OCI-M2 (cell line): ENCODE data around the gene FNDC3B.

Source experiments
- DNase-seq: peaks from one replicate; lab custom pipeline; 2025; ENCODE audit not compliant: unreplicated experiment; lab: John Stamatoyannopoulos, UW

The FNDC3B gene

GRCh38 chr3:172280406-172281051 is 241.2 kb downstream of the FNDC3B start:
- DNase-seq: no peak

GRCh38 chr3:172281884-172282283 is 242.5 kb downstream of the FNDC3B start:
- no peak for DNase-seq

- DNase-seq: no peak
Observed at GRCh38 chr3:172282850-172283249, 243.5 kb downstream of the FNDC3B start.

GRCh38 chr3:172283841-172284357 is 244.5 kb downstream of the FNDC3B start:
- DNase-seq: no peak

- DNase-seq: no peak
Observed at GRCh38 chr3:172285844-172286243, 246.5 kb downstream of the FNDC3B start.

GRCh38 chr3:172286548-172287148 is 247.3 kb downstream of the FNDC3B start:
- no peak for DNase-seq

- no peak for DNase-seq
Observed at GRCh38 chr3:172287937-172288477, 248.6 kb downstream of the FNDC3B start.

- no peak for DNase-seq
Observed at GRCh38 chr3:172288651-172289050, 249.3 kb downstream of the FNDC3B start.

GRCh38 chr3:172289583-172289982 is 250.2 kb downstream of the FNDC3B start:
- DNase-seq: no peak

- no peak for DNase-seq
Observed at GRCh38 chr3:172290457-172290856, 251.1 kb downstream of the FNDC3B start.

- DNase-seq: no peak
Observed at GRCh38 chr3:172291650-172292049, 252.3 kb downstream of the FNDC3B start.

GRCh38 chr3:172292422-172292821 is 253.0 kb downstream of the FNDC3B start:
- DNase-seq: no peak

- DNase-seq: no peak
Observed at GRCh38 chr3:172293093-172293492, 253.7 kb downstream of the FNDC3B start.

- no peak for DNase-seq
Observed at GRCh38 chr3:172294223-172294806, 254.9 kb downstream of the FNDC3B start.

GRCh38 chr3:172296248-172296974 is 257.0 kb downstream of the FNDC3B start:
- DNase-seq: no peak

GRCh38 chr3:172296975-172297332 is 257.6 kb downstream of the FNDC3B start:
- no peak for DNase-seq

GRCh38 chr3:172298247-172298646 is 258.9 kb downstream of the FNDC3B start:
- DNase-seq: no peak

- DNase-seq: no peak
Observed at GRCh38 chr3:172300187-172300586, 260.8 kb downstream of the FNDC3B start.

GRCh38 chr3:172300862-172301261 is 261.5 kb downstream of the FNDC3B start:
- no peak for DNase-seq

- DNase-seq: no peak
Observed at GRCh38 chr3:172302203-172302602, 262.8 kb downstream of the FNDC3B start.

GRCh38 chr3:172303181-172303580 is 263.8 kb downstream of the FNDC3B start:
- no peak for DNase-seq
